HG02973 (cell line): ENCODE data around the gene CALCR.
"Not testable (repeated sequence)": the region's sequence is repeated elsewhere in the genome, so short reads cannot be mapped to it uniquely, and the experiment has no call there.

Experiments used
- ATAC-seq: cut with Tn5 transposase; IDR thresholded peaks from one replicate; pipeline ENCODE4 v1.9.1; 2021; ENCODE audit warnings: moderate library complexity; ENCODE audit not compliant: unreplicated experiment

Gene CALCR

GRCh38 chr7:93574646-93575554 lies at the start of gene CALCR:
Gene CALCR (minus strand): TSS chr7:93574724. CDS start chr7:93486981, 87,743 bp downstream.
- ATAC-seq, result no peak

- no peak for ATAC-seq
Observed at GRCh38 chr7:93623816-93624215, 49.3 kb upstream of the CALCR start.

- no peak for ATAC-seq
Observed at GRCh38 chr7:93622036-93623033, 47.8 kb upstream of the CALCR start.

GRCh38 chr7:93620864-93621263 lies 46.3 kb upstream of the CALCR start:
- ATAC-seq, result no peak

GRCh38 chr7:93620057-93620456 lies 45.5 kb upstream of the CALCR start:
- no peak for ATAC-seq

- no peak for ATAC-seq
Observed at GRCh38 chr7:93601363-93601762, 26.8 kb upstream of the CALCR start.

- ATAC-seq, result no peak
Observed at GRCh38 chr7:93594250-93594649, 19.7 kb upstream of the CALCR start.

GRCh38 chr7:93592588-93593266 lies 18.2 kb upstream of the CALCR start:
- ATAC-seq, result no peak

GRCh38 chr7:93591224-93592050 lies 16.9 kb upstream of the CALCR start:
- ATAC-seq, result not testable (repeated sequence)

- ATAC-seq, result not testable (repeated sequence)
Observed at GRCh38 chr7:93586479-93586865, 11.9 kb upstream of the CALCR start.

- ATAC-seq, result not testable (repeated sequence)
Observed at GRCh38 chr7:93585694-93586478, 11.4 kb upstream of the CALCR start.

GRCh38 chr7:93579431-93579830 lies 4.9 kb upstream of the CALCR start:
- ATAC-seq, result no peak

- no peak for ATAC-seq
Observed at GRCh38 chr7:93578762-93579161, 4.2 kb upstream of the CALCR start.

- ATAC-seq, result no peak
Observed at GRCh38 chr7:93575555-93576399, 1.3 kb upstream of the CALCR start.

GRCh38 chr7:93574269-93574645 lies 267 bp downstream of the CALCR start:
- no peak for ATAC-seq

- no peak for ATAC-seq
Observed at GRCh38 chr7:93569189-93569588, 5.3 kb downstream of the CALCR start.

- ATAC-seq, result no peak
Observed at GRCh38 chr7:93566876-93567275, 7.6 kb downstream of the CALCR start.

GRCh38 chr7:93563584-93563983 lies 10.9 kb downstream of the CALCR start:
- ATAC-seq, result no peak
